GM21447 (cell line): ENCODE data around the gene PRMT5.

Source experiments
- ATAC-seq: cut with Tn5 transposase; IDR thresholded peaks from one replicate; pipeline ENCODE4 v1.9.1; 2021; ENCODE audit not compliant: unreplicated experiment

Gene PRMT5

GRCh38 chr14:22878271-22879246 is 50.6 kb downstream of the PRMT5 start:
- no peak for ATAC-seq

- ATAC-seq: no peak
Observed at GRCh38 chr14:22877000-22877501, 52.1 kb downstream of the PRMT5 start.

- no peak for ATAC-seq
Observed at GRCh38 chr14:22875748-22876319, 53.3 kb downstream of the PRMT5 start.

- ATAC-seq: no peak
Observed at GRCh38 chr14:22875003-22875747, 54.0 kb downstream of the PRMT5 start.

GRCh38 chr14:22872833-22873520 is 56.2 kb downstream of the PRMT5 start:
- no peak for ATAC-seq

GRCh38 chr14:22872033-22872832 is 56.9 kb downstream of the PRMT5 start:
- peak; percentile 31 for ATAC-seq

GRCh38 chr14:22871224-22872032 is 57.7 kb downstream of the PRMT5 start, which contains the start of gene LRP10:
Gene LRP10, plus strand, starts transcription at chr14:22871740. Its CDS starts 564 bp downstream, at chr14:22872304.
- peak; percentile 74 for ATAC-seq

GRCh38 chr14:22870811-22871223 is 58.4 kb downstream of the PRMT5 start:
- ATAC-seq: peak; percentile 50
